H1 (cell line): ENCODE results near the gene UBE3C.

Source experiments
- ASH2L ChIP-seq: fragments of 200-600, 300-600 bp; sonication (generic); IDR thresholded peaks from one replicate; pipeline ENCODE4 v1.7.1; 2017; ENCODE audit warnings: low read length
- CHD1 ChIP-seq: IDR thresholded peaks from 2 replicates; pipeline ENCODE4 v1.6.1; 2012; ENCODE audit warnings: low read depth, low read length, improper control_type of control experiment
- CREB1 ChIP-seq: IDR thresholded peaks from 2 replicates; pipeline ENCODE4 v1.6.1; 2012; ENCODE audit warnings: inconsistent platforms
- EGR1 ChIP-seq: IDR thresholded peaks from 2 replicates; pipeline ENCODE4 v1.6.1; 2011; ENCODE audit warnings: low read depth, low read length, borderline replicate concordance
- EP300 ChIP-seq, 2 experiments: IDR thresholded peaks; 1 replicate in 1 of 2; 2 replicates in 1 of 2; pipeline ENCODE4 v1.6.1; 2011 to 2012; ENCODE audit warnings: low read depth in 2 of 2, low read length in 2 of 2, mild to moderate bottlenecking in 2 of 2, borderline replicate concordance in 1 of 2, inconsistent platforms in 1 of 2, moderate library complexity in 1 of 2
- EZH2 ChIP-seq: fragments of 200-600 bp; sonication (generic); IDR thresholded peaks from 2 replicates; pipeline ENCODE4 v1.7.1; 2012; ENCODE audit warnings: low read depth, mild to moderate bottlenecking, moderate library complexity, low read length, inconsistent platforms; ENCODE audit not compliant: severe bottlenecking
- NRF1 ChIP-seq: IDR thresholded peaks from 2 replicates; pipeline ENCODE4 v1.6.1; 2011; ENCODE audit warnings: mild to moderate bottlenecking, low read depth, low read length, improper control_type of control experiment
- SIN3A ChIP-seq, 2 experiments: IDR thresholded peaks in 1 of 2; conservative IDR thresholded peaks in 1 of 2; 2 replicates each; pipeline ENCODE4 v1.6.1; 2011 to 2012; ENCODE audit warnings: low read length in 2 of 2, improper control_type of control experiment in 1 of 2, low read depth in 1 of 2, mild to moderate bottlenecking in 1 of 2
- SIX5 ChIP-seq: IDR thresholded peaks from 2 replicates; pipeline ENCODE4 v1.6.1; 2011; ENCODE audit warnings: mild to moderate bottlenecking, low read depth, low read length
- SUZ12 ChIP-seq: fragments of 200-600 bp; sonication (generic); IDR thresholded peaks from 2 replicates; pipeline ENCODE4 v1.6.1; 2012; ENCODE audit warnings: mild to moderate bottlenecking, inconsistent platforms, low read length, moderate library complexity, mixed read lengths
- TF ChIP-seq, protein P1 (sequence below), 3 experiments: IDR thresholded peaks; 1 replicate in 2 of 3; 2 replicates in 1 of 3; pipeline versions ENCODE4 v1.5.1 to v1.6.1; 2011; ENCODE audit warnings: low read length in 3 of 3, mild to moderate bottlenecking in 3 of 3, inconsistent platforms in 2 of 3, low read depth in 1 of 3, moderate library complexity in 1 of 3; ENCODE audit not compliant: insufficient read depth in 1 of 3; ENCODE audit errors: control extremely low read depth in 1 of 3
- TF ChIP-seq, protein P2 (sequence below): IDR thresholded peaks from 2 replicates; pipeline ENCODE4 v1.6.1; 2012; ENCODE audit warnings: inconsistent platforms

- TF ChIP-seq SIN3A (conservative IDR thresholded peaks at IDR 0.05 in 1 of 2, IDR thresholded peaks at IDR 0.05 in 1 of 2; ENCODE audit: low read depth in 1 of 2, low read length in 2 of 2) (no peak), EGR1 (no peak), SUZ12 (no peak), NRF1 (no peak), ASH2L (no peak), SIX5 (no peak), CHD1 (no peak), CREB1 (no peak), EZH2 (no peak), EP300 (IDR thresholded peaks at IDR 0.05; ENCODE audit: borderline replicate concordance in 1 of 2, low read depth in 2 of 2, low read length in 2 of 2) (no peak)
- TF ChIP-seq, protein P1, sequence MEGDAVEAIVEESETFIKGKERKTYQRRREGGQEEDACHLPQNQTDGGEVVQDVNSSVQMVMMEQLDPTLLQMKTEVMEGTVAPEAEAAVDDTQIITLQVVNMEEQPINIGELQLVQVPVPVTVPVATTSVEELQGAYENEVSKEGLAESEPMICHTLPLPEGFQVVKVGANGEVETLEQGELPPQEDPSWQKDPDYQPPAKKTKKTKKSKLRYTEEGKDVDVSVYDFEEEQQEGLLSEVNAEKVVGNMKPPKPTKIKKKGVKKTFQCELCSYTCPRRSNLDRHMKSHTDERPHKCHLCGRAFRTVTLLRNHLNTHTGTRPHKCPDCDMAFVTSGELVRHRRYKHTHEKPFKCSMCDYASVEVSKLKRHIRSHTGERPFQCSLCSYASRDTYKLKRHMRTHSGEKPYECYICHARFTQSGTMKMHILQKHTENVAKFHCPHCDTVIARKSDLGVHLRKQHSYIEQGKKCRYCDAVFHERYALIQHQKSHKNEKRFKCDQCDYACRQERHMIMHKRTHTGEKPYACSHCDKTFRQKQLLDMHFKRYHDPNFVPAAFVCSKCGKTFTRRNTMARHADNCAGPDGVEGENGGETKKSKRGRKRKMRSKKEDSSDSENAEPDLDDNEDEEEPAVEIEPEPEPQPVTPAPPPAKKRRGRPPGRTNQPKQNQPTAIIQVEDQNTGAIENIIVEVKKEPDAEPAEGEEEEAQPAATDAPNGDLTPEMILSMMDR (IDR thresholded peaks at IDR 0.05; ENCODE audit: control extremely low read depth in 1 of 3, insufficient read depth in 1 of 3, low read depth in 1 of 3, low read length in 3 of 3): no peak
- TF ChIP-seq, protein P2, sequence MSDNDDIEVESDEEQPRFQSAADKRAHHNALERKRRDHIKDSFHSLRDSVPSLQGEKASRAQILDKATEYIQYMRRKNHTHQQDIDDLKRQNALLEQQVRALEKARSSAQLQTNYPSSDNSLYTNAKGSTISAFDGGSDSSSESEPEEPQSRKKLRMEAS: no peak
Observed at GRCh38 chr7:157153260-157153659, 14.5 kb downstream of the UBE3C start.
